GM18519 (cell line): Measurements from ENCODE around the gene RAB4A.

Source experiments
- ATAC-seq: cut with Tn5 transposase; IDR thresholded peaks from one replicate; pipeline ENCODE4 v1.9.1; 2021; ENCODE audit warnings: mild to moderate bottlenecking, moderate library complexity; ENCODE audit not compliant: unreplicated experiment, low FRiP score

Gene RAB4A

DNA sequence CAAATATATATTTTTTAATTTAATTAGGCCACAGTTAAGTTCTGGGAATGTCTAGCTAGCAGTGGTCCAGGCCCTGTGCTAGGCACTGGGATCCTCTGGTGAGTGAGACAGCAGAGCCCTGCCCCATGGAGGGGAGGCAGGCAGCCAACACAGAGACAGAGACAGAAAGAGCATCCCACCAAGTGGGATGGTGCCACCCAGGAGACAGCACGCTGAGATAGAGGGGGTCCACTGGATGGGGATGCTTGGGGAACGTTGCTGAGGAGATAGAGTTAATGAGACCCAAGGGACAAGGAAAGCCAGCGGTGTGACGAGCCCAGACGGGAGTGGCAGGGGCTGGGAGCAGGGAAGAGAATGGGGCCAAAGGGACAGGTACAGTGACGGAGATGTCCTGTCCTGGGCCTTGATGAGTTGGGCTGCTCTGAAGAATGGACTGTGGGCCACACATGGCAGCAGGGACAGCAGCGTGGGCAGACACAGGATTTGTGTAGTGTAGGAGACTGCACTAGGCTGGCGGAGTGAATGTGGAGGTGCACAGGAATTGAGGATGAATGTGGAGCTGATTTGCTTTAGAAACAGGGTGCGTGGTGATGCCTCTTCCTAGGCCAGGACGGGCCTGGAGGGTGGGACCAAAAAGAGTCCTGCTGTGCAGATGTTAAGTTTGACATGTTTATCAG is 22.8 kb downstream of the RAB4A start:
- ATAC-seq, result no peak

DNA sequence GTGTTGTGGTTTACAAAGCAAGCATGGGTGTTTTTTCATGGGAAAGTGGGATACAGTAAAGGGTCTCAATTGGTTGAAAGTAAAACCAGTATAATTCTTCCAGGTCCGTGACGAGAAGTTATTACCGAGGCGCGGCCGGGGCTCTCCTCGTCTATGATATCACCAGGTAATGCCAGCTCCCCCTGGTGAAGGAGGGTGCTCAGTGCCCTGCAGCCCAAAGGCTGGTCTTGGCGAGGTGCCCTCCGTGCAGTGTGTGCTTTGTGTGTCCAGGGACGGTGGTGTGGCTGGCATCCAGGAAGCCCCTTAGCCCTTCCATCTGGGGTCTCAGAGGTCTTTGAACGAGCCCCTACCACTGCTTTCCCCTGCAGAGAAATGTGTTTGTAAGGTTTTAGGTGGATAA is 24.8 kb downstream of the RAB4A start:
- ATAC-seq, result no peak

DNA sequence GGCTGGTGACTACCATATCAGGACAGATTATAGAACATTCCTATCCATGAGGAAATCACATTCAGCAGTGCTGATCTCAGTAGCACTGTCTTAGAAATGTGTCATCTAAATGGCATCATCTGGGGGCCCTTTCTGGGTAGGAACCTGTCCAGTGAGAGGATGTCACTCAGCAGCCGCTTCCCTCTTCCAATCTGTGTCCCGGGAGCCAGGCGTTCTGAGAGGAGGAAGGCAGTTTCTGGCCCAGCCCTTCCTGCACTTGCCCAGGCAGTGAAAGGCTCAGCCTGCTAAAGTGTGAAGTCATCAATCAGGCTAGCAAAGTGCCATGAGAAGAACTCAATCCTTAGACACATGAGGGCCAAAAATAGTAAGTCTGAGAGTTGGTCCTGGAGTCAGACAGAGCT is 25.6 kb downstream of the RAB4A start:
- no peak for ATAC-seq

DNA sequence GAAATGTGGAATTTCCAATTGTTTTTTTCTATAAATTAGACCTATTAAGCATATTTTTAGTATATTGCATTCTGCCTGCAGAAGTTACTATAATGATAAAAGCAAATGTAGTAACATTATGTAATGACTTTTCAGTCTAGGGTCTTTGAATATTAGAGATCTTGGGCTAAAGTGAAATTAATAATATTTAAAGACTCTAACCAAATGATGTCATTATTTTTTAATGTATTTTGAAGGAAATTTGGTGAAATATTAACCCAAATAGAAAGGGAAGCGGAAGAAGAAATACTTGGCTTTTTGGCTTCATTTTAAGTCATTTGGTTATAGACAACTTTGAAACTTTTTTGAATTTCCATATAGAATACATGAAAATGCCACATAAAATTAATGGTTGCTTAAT is 26.8 kb downstream of the RAB4A start:
- no peak for ATAC-seq

DNA sequence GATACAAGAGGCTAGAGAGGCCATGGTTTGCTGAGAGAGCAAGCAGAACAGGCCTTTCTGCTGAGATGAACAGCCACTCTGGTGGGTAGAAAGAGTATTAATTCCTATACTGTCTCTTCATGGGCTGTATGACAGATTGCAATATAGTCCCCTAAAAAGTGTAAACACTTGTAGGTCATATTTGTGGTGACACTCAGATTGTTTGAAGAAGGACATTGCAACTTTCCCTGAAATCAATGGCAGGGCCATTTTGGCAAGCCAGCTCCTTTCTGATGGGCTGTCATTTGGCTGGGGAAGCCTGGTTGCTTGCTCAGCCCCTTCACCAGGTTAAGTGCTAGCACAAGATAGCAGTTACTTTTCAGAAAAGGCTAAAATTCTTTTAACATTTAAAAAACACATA is 27.5 kb downstream of the RAB4A start:
- no peak for ATAC-seq

DNA sequence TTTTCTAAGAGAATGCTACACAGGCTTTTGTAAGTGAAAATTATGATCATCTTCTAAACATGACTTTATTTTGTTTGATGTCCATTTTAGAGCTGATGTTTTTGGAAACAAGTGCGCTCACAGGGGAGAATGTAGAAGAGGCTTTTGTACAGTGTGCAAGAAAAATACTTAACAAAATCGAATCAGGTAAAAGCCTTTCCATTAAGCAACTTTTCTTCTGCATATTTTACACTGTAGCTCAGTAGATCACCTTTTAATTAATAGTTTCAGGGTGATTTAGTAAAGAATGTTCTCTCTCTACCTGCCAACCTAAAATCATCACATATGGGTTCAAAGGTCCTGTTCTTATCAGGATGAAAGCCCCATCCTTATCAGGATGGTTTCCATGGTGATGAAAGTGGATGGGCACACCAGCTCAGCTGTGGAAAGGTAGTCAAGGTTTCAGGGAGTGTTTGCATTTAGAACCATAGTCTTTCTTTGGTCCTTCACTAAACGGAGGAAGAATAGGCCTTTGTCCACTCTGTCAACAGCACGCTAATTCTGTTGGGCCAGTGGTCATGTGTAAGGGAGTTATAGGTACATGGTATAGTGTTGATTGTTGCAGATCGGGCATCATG is 28.1 kb downstream of the RAB4A start:
- no peak for ATAC-seq

DNA sequence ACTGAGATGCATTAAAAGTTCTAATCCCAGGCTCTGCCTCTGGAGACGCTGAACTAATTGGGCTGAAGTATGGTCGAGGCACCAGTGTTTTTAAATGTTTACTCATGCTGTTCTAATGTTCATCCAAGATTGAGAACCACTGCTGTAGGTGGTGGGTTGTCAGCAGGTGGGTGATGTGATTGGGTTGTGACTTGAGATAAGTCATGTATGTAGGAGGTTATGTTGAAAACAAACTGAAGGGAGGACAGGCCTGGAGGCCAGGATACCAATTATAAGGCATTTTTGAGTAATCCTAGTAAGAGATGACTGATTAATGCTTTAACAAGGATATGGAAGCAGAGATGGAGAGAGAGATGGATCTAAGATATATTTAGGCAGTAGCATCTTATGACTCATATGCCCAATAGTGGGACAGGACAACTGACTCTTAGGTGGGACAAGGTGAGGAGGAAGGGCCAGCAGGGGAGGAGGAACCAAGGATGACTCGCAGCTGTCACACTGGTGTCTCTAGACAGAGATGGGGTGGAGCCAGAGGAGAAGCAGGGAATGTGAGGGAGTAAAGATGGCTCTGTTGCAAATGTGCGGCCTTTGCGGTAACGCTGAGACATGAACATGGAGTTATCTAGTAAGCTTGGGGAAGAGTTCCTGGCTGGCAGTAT is 29.3 kb downstream of the RAB4A start:
- no peak for ATAC-seq

DNA sequence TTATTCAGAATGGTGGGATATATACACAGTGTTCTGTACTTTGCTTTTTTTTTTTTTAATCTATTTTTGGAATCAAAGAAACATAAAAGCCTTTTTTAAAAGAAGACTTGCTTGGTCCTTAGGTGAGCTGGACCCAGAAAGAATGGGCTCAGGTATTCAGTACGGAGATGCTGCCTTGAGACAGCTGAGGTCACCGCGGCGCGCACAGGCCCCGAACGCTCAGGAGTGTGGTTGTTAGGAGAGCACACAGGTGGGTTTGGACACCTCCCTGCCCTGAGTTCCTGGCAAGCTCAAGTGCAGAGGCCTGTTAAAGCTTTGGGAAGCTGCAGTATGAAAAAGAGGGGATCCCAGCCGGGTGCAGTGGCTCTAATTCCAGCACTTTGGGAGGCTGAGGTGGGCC is 31.8 kb downstream of the RAB4A start:
- no peak for ATAC-seq

DNA sequence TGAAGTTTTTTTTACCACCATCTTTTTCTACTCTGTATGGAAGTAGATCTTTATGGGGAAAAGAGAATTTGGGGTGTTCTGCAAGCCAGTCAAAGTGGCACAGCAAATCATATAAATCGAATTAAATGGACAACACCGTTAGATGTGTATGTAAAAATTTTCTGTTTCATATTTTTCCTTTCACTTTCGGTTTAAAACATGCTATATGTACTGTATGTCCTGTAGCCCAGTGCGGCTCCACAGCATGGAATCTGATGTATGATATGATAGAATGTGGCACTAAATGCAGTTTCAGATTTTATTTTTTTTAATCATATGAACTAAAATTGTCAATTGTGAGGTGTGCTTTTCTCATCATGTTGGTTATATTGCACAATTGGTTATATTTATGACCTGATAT is 32.9 kb downstream of the RAB4A start:
- no peak for ATAC-seq

DNA sequence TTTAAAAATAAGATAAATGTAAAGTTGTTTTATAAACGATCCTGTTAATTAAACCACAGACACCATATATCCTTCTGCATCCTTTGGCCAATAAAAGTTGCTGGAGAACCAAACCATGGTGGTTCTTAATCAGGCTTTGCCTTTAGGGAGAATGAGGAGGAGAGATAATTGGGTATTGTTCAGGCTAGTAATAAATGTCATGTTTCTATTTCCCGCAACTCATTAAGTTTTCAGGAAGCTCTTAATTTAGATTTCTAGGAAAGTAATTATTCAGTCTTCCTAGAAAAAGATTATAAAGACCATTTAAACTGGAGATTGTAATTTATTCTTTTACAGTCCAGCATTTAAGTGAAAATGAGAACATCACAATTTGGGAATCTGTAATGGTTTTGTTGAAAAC is 34.5 kb downstream of the RAB4A start:
- no peak for ATAC-seq

DNA sequence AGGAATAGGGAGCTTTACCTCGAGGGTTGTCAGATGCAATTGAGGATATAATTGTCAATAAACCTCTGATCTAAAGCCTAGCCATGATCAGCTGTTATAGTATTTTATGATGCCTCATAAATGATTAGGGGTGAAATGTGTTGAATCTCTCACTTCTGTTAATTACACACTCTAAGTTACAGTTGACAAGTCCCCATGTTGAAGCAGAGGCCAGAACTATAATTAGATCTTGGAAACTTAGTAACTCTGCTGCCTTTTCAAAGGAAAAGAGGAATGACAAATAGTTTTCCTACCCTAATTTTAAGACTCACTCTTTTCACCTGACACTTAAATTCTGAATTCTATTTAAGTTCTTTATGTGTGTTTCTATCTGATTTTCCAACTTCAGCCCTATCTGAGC is 38.2 kb downstream of the RAB4A start:
- no peak for ATAC-seq

DNA sequence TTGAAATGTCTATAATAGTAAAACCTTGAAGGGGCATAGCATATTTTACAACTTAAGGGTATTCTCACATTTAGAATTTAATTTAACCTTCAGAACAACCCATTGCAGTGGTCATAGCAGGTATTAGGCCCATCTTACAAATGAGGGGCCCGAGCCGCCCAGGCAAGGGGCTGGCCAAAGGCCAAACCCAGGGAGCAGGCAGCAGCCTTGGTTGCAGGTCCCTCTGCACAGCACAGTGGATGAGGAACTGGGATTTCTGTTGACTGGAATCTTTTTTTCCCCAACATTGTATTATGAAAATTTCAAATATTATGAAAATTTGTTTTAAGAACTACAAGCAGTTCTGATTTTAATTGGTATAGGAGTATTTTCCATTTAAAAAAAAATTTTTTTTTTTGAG is 38.8 kb downstream of the RAB4A start:
- ATAC-seq, result no peak

DNA sequence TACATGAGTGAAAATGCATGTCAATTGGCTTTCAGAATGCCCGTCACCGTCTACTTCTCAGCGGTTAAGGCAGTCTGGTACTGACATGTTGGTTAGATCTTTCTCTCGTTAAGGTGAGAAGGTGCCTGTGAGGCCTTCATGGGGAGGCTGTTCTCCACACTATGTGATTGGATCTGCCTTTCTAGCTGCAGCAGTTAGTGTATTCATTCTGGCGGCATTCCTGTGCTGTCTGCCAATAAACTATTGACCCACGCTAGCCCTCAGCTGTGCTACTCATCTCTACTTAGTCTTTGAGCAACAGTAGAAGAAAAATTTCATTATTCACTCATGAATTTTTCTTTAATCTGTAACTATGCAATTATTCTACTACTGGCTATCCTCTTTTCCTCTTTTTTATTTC is 39.9 kb downstream of the RAB4A start:
- no peak for ATAC-seq

DNA sequence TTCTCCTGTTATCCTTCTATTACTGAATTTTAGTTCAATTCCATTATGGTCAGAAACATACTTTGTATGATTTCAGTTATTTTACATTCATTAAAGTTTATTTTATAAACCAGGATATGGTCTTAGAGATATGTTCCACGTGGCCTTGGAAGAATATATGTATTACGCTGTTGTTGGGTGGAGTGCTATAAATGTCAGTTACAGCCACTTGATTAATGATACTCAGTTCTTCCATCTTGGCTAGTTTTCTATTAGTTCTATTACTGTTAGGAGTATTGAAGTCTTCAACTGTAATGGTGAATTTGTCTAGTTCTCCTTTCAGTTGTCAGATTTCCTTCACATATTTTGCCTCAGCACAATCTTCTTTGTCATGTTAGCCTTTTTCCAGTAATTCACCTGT is 45.3 kb downstream of the RAB4A start:
- ATAC-seq, result no peak

DNA sequence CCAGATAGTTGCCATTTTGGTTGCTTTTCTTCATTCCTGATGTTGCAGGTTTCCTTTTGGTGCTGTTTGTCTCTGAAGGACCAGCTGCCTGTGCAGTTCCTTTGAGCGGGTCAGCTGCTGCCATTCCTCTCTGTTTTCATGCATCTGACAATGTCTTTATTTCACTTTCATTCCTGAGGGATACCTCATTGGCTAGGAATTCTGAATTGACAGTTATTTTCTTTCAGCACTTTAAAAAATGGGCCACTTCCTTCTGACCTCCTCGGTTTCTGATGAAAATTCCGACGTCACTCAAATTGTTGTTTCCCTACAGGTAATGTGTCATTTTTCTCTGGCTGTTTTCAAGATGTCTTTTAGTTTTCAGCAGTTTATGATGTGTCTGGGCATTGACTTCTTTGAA is 47.1 kb downstream of the RAB4A start:
- no peak for ATAC-seq

DNA sequence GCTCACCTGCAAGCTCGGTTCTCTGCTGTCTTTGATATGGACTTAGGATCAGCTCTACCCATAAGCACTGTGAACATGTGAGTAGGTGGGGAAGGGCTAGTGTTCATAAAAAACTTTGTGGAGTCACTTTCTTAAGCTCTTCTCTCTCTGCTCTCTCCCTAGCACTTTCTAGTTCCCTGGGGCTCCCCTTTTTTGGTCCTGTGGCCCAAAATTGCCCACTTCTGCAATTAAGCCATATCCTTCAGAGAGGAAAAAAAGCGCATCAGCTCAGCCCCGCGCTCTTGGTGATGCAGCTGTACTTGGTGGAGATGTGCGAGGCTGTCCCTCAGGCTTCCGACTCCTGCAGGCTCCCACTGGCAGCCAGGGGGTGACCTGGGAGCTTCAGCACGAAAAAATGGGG is 48.6 kb downstream of the RAB4A start:
- no peak for ATAC-seq

DNA sequence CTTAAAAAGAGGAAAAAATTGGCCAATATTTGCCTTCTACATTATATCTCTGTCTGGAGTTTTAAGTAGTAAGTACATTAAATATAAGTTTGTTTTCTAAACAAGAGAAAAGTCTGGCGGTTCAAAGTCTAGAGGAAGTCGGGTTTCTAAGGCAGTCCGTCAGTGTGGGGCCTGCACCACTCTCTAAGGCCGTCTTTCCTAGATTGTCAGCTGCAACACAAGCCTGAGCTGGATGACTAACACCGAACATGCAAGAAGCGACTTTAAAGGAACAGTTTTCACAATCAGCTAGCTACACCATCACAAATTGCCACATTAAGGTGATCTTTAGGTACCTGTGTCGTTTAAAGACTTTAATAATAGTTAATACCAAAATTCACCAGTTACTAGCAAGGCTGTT is 52.3 kb downstream of the RAB4A start:
- ATAC-seq, result no peak

DNA sequence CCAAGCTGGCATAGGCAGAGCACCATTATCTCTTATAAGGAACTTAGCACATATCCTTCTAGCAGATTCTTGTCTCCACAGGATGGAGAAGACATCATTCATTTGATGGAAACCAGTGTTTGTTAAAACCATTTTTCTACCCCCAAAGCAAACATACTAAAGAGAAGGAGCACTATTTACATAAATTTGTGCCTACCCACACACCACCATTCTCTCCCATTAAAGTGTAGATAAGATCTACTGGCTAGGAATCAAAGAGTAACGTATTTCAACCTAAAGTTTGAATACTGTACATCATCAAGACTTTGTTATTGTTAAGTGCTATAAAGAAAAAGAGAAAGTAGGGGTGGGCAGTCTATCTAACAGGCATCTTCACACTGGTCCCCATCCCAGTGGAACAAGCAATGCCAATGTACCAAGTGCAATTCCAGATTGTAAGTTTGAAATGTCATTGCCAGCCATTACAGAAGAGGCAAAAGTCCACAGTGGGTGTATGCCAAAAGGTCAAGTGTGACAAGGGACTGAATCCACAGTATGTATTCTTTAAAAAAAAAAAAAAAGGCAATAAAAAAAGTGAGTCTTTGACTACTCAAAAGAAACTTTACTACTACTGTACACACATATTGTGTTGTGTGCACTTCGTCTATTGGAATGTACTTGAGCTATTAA is 53.1 kb downstream of the RAB4A start:
- ATAC-seq, result no peak

DNA sequence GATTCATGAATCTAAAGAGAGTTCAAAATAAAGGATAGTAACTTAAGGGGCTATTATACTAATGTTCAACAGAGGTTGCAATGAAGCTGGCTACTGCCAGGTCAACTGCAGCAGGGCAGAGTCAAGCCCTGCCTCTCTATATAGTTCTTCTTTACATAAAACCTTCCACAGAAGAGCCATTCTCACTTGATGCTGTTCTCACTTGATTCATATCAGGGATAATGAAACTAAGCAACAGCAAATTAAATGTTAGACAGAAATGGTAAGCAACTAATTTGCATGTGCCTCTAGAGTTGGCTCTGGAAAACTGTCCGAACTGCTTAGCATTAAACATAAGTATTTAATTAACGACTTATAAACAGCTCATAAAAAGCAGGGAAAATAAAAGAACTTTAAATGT is 54.5 kb downstream of the RAB4A start:
- no peak for ATAC-seq

DNA sequence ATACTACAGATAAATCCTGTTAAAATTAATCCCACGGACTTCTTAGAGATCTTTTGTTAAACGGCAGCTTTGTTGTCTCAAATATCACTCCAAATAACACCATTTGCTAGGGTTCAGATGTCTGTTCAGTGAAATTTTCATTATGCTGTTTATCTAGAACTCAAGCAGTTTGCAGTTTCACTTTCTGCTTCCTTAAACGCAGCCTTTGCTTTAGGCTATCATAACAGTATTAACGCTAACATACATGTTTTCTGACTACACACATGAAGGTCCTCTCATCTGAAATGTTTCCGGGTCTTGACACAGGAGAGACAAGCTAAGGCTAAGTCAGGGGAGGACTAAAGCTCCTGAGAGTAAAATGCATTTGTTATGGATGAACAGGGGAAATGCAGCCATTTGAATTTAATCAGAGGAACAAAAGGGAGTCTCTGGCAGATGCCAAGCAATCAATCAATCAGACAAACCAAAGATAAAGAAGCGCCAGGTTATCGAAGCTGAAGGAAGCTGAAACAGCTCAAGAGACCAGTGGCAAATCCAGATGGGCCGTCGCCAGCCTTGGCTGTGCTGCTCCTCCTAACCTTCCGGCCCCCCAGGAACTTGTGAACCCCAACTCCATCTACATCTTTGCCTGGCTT is 55.1 kb downstream of the RAB4A start:
- no peak for ATAC-seq

DNA sequence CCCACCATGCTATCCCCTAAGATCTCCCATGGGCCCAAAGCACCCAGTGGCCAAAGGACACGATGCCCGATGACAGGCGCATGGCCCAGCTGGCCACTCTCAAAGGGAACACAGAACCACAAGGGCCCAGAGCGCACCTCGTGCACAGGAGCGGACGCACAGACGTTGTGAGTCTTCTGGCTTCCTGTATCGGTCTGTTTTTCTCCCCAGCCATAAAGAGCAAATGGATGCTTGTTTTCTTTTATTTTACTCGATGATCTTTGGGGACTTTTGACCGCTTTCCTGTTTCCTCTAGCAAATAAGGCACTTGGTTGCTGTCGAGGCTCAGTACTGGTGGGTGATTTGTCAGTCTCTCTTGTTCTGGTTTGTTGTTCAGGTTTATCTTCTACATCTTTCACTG is 55.7 kb downstream of the RAB4A start:
- ATAC-seq, result no peak
